Astrocyte (in vitro differentiated cells and primary cell): ENCODE results near the gene TIGD2.

Experiments used
- CTCF ChIP-seq: IDR thresholded peaks from 2 replicates; pipeline ENCODE4 v1.5.1; 2011; ENCODE audit warnings: low read depth, mild to moderate bottlenecking, inconsistent platforms, low read length, moderate library complexity; ENCODE audit not compliant: insufficient read depth
- EZH2 ChIP-seq: IDR thresholded peaks from 2 replicates; pipeline ENCODE4 v1.6.1; 2012; ENCODE audit warnings: mild to moderate bottlenecking, low read length, inconsistent platforms; ENCODE audit not compliant: insufficient read depth

GRCh38 chr4:89110986-89111832, at the start of gene TIGD2:
- TF ChIP-seq CTCF (peak; percentile 39), EZH2 (peak; percentile 16)
